ENCODE results near the gene BPTF. TPM values are rescaled to one million over a fixed set of nuclear protein-coding genes. Genes with fewer than 3 reads are reported as not detected.

BPTF gene
- total and polyA plus RNA-seq, 2 of the 13 experiments (the other 11 are each of a cell fraction or from before 2014, with no cell fraction given): 43.5 to 66.1 TPM

DNA sequence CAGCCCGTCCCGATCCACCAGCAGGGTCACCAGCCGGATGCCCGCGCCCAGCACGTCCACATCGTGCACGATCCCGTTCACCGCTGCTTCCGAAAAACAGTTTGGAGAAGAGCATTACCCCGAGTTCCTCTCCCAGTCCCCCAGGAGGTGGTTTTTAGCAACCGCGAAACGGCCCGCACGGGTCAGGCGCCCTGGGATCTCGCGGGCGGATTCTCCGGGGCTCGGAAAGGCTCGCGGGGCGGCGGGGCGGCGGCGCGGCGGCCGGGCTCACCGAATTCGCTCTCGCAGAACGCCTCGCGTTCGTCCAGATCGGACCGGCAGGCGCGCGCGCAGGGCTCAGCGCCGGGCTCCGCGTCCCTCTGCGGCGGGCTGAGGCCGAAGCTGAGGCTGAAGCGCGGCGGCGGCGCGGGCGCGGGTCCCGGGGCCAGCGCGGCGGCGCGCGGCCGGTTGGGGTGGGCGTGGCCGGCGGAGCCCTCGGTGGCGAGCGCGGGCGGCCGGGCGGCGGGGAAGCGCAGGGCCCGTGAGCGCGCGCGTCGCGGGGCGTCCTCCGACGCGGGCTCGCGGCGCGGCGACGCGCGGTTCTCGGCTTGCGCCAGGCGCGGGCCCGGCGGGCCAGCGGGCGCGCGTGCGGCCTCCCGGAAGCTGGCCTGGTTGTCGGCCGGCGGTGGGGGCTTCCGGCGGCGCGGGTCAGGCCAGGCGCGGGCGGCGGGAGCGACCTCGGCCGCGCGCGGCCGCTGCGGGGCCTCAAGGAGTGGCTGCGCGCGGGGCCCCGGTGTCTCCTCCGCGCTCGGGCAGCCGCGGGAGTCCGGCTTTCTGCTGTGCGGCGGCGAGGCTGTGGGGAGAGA is 168.1 kb downstream of the BPTF start (continued):
- TF ChIP-seq, protein P1, sequence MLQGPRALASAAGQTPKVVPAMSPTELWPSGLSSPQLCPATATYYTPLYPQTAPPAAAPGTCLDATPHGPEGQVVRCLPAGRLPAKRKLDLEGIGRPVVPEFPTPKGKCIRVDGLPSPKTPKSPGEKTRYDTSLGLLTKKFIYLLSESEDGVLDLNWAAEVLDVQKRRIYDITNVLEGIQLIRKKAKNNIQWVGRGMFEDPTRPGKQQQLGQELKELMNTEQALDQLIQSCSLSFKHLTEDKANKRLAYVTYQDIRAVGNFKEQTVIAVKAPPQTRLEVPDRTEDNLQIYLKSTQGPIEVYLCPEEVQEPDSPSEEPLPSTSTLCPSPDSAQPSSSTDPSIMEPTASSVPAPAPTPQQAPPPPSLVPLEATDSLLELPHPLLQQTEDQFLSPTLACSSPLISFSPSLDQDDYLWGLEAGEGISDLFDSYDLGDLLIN (CRISPR knock-in tag; IDR thresholded peaks at IDR 0.05; ENCODE audit: borderline replicate concordance): no peak
- TF ChIP-seq ZNF207 (IDR thresholded peaks at IDR 0.05; ENCODE audit: borderline replicate concordance): no peak
- TF ChIP-seq, protein P2, sequence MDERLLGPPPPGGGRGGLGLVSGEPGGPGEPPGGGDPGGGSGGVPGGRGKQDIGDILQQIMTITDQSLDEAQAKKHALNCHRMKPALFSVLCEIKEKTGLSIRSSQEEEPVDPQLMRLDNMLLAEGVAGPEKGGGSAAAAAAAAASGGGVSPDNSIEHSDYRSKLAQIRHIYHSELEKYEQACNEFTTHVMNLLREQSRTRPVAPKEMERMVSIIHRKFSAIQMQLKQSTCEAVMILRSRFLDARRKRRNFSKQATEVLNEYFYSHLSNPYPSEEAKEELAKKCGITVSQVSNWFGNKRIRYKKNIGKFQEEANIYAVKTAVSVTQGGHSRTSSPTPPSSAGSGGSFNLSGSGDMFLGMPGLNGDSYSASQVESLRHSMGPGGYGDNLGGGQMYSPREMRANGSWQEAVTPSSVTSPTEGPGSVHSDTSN (CRISPR knock-in tag; IDR thresholded peaks at IDR 0.05): no peak
- TF ChIP-seq ZNF382 (CRISPR knock-in tag; IDR thresholded peaks at IDR 0.05; ENCODE audit: borderline replicate concordance): no peak
- 0 out of 2 replicates have a peak, but pooled peaks have one; percentile 51 for TF ChIP-seq ZNF205 (CRISPR knock-in tag; IDR thresholded peaks at IDR 0.05)
- TF ChIP-seq NRL (CRISPR knock-in tag; IDR thresholded peaks at IDR 0.05; ENCODE audit: borderline replicate concordance): peak; percentile 41; the same call in 1 of the 2 replicates
- TF ChIP-seq ZNF333 (CRISPR knock-in tag; IDR thresholded peaks at IDR 0.05; ENCODE audit: borderline replicate concordance): no peak
- TF ChIP-seq, protein P3, sequence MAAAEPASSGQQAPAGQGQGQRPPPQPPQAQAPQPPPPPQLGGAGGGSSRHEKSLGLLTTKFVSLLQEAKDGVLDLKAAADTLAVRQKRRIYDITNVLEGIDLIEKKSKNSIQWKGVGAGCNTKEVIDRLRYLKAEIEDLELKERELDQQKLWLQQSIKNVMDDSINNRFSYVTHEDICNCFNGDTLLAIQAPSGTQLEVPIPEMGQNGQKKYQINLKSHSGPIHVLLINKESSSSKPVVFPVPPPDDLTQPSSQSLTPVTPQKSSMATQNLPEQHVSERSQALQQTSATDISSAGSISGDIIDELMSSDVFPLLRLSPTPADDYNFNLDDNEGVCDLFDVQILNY (CRISPR knock-in tag; conservative IDR thresholded peaks at IDR 0.05): peak; percentile 49; the same call in 1 of the 2 replicates
- TF ChIP-seq JDP2 (CRISPR knock-in tag; IDR thresholded peaks at IDR 0.05; ENCODE audit: borderline replicate concordance): no peak; the same call in 1 of the 2 replicates
- no peak for TF ChIP-seq ZNF546 (CRISPR knock-in tag; conservative IDR thresholded peaks at IDR 0.05)
- peak; percentile 35 for TF ChIP-seq YY1 (IDR thresholded peaks at IDR 0.05; ENCODE audit: insufficient read depth, insufficient replicate concordance, low read depth, low read length)
- no peak for TF ChIP-seq KLF15 (CRISPR knock-in tag; IDR thresholded peaks at IDR 0.05; ENCODE audit: borderline replicate concordance)
- TF ChIP-seq, protein P4, sequence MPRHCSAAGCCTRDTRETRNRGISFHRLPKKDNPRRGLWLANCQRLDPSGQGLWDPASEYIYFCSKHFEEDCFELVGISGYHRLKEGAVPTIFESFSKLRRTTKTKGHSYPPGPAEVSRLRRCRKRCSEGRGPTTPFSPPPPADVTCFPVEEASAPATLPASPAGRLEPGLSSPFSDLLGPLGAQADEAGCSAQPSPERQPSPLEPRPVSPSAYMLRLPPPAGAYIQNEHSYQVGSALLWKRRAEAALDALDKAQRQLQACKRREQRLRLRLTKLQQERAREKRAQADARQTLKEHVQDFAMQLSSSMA (CRISPR knock-in tag; IDR thresholded peaks at IDR 0.05): no peak; the same call in 1 of the 2 replicates
- TF ChIP-seq ZNF616 (CRISPR knock-in tag; IDR thresholded peaks at IDR 0.05; ENCODE audit: low read depth): no peak
- no peak for TF ChIP-seq ZSCAN12 (CRISPR knock-in tag; IDR thresholded peaks at IDR 0.05)
- no peak for TF ChIP-seq ZNF737 (CRISPR knock-in tag; IDR thresholded peaks at IDR 0.05; ENCODE audit: borderline replicate concordance)
- peak; percentile 36; the same call in 1 of the 2 replicates for TF ChIP-seq MIER3 (CRISPR knock-in tag; IDR thresholded peaks at IDR 0.05; ENCODE audit: borderline replicate concordance)
- TF ChIP-seq, protein P5, sequence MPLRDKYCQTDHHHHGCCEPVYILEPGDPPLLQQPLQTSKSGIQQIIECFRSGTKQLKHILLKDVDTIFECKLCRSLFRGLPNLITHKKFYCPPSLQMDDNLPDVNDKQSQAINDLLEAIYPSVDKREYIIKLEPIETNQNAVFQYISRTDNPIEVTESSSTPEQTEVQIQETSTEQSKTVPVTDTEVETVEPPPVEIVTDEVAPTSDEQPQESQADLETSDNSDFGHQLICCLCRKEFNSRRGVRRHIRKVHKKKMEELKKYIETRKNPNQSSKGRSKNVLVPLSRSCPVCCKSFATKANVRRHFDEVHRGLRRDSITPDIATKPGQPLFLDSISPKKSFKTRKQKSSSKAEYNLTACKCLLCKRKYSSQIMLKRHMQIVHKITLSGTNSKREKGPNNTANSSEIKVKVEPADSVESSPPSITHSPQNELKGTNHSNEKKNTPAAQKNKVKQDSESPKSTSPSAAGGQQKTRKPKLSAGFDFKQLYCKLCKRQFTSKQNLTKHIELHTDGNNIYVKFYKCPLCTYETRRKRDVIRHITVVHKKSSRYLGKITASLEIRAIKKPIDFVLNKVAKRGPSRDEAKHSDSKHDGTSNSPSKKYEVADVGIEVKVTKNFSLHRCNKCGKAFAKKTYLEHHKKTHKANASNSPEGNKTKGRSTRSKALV (CRISPR knock-in tag; IDR thresholded peaks at IDR 0.05): peak; percentile 55; the same call in 1 of the 2 replicates
- TF ChIP-seq, protein P6, sequence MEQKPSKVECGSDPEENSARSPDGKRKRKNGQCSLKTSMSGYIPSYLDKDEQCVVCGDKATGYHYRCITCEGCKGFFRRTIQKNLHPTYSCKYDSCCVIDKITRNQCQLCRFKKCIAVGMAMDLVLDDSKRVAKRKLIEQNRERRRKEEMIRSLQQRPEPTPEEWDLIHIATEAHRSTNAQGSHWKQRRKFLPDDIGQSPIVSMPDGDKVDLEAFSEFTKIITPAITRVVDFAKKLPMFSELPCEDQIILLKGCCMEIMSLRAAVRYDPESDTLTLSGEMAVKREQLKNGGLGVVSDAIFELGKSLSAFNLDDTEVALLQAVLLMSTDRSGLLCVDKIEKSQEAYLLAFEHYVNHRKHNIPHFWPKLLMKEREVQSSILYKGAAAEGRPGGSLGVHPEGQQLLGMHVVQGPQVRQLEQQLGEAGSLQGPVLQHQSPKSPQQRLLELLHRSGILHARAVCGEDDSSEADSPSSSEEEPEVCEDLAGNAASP (CRISPR knock-in tag; IDR thresholded peaks at IDR 0.05; ENCODE audit: borderline replicate concordance): no peak
- no peak for TF ChIP-seq RBM22 (optimal IDR thresholded peaks at IDR 0.05; ENCODE audit: low read length)
- no peak for TF ChIP-seq ZNF121 (CRISPR knock-in tag; IDR thresholded peaks at IDR 0.05)

Measured in HepG2 (cell line).